22Rv1 (cell line): ENCODE results near the gene THBS4.

Experiments
- ZFX ChIP-seq: fragments of 450-650 bp; IDR thresholded peaks from 2 replicates; pipeline ENCODE4 v1.6.1; 2017; ENCODE audit warnings: antibody characterized with exemption, borderline replicate concordance
- TF ChIP-seq, protein P1 (sequence below): fragments of 450-650 bp; IDR thresholded peaks from 2 replicates; pipeline ENCODE4 v1.5.1; 2017; ENCODE audit warnings: mild to moderate bottlenecking

DNA sequence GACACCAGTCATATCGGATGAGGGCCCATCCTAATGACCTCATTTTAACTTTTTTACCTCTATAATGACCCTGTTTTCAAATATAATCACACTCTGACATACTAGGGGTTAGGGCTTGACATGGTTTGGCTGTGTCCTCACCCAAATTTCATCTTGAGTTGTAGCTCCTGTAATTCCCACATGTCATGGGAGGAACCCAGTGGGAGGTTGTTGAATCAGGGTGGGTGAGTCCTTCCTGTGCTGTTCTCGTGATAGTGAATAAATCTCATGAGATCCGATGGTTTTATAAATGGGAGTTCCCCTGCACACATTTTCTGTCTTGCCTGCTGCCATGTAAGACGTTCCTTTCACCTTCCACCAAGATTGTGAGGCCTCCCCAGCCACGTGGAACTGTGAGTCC lies 71.8 kb downstream of the THBS4 start:
- TF ChIP-seq, protein P1, sequence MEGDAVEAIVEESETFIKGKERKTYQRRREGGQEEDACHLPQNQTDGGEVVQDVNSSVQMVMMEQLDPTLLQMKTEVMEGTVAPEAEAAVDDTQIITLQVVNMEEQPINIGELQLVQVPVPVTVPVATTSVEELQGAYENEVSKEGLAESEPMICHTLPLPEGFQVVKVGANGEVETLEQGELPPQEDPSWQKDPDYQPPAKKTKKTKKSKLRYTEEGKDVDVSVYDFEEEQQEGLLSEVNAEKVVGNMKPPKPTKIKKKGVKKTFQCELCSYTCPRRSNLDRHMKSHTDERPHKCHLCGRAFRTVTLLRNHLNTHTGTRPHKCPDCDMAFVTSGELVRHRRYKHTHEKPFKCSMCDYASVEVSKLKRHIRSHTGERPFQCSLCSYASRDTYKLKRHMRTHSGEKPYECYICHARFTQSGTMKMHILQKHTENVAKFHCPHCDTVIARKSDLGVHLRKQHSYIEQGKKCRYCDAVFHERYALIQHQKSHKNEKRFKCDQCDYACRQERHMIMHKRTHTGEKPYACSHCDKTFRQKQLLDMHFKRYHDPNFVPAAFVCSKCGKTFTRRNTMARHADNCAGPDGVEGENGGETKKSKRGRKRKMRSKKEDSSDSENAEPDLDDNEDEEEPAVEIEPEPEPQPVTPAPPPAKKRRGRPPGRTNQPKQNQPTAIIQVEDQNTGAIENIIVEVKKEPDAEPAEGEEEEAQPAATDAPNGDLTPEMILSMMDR, result no peak
- no peak for TF ChIP-seq ZFX
